ENCODE results near the gene UGT2A3.
"Not testable (repeated sequence)": the region's sequence is repeated elsewhere in the genome, so short reads cannot be mapped to it uniquely, and the experiment has no call there.

UGT2A3 gene

DNA sequence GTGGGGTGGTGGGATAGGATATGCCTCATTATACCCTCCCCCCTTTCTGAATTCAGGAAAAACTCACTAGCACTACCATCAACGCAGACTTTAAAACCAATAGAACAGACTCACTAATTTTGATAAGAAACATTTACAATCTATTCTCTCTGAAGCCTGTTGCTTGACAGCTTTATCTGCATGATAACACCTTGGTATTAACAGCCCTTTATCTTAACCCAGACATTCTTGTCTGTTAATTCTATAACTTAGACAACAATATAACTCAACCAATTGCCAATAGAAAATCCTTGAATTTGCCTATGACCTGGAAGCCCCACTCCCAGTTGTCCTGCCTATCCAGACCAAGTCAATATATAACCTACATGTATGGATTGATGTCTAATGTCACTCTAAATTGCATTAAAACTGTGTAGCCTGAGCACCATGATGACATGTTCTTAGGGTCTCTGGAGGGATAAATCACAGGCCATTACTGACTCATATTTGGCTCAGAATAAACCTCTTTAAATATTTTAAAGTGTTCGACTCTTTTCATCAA lies 1.5 kb upstream of the UGT2A3 start:
- no peak overlapping the region for H2AFZ ChIP-seq (ENCODE audit: low read length, unreplicated experiment)
- H3K79me2 ChIP-seq (ENCODE audit: control insufficient read depth, insufficient read depth, low read length, unreplicated experiment): no peaks in the 10 kb centered on the region
- no peak overlapping the region for H3K27ac ChIP-seq (ENCODE audit: low read depth, low read length)

DNA sequence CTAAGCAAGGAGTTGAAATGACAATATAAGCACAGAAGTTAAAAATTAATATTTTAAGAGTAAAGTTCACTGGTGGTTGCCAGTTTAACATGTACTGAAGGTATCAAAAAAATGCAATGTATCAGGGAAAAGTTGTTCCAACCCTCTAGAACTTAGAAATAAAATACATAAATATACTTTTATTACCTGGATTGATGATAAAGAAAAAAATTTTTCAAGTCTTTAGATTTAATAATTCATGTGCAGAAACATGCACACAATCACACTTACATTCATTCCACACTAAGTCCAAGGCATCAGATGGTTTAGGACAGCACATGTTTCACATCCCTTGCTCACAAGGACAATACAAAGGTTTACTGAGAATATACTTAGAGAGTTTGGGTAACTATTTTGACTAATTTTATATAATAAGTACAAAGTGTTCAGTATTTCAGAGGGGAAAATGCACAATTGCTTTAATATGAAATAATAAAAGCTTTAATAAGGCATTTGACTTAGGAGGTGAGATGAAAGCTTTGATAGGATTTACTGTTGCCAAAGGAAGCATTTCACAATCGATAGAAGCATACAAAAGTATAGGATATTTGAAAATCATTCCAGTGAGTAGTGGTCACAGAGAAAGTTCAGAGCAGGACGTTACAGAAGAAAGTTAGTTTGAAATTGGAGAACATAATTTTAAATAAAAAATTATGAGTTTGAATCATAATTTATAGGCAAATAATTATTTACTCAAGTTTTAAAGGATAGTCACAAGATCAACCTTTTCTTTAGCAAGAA lies 392 bp upstream of the UGT2A3 start:
- Histone ChIP-seq H3K79me2 (ENCODE audit: control insufficient read depth, insufficient read depth, low read length, unreplicated experiment) (no peaks in the 10 kb centered on the region), H2AFZ (ENCODE audit: low read length, unreplicated experiment) (no peak overlapping the region), H3K27ac (ENCODE audit: low read depth, low read length) (no peak overlapping the region), H3K27me3 (ENCODE audit: insufficient read depth, low read length) (no peaks in the 10 kb centered on the region), H3K4me3 (ENCODE audit: low read depth, low read length) (no peak overlapping the region), H3K4me1 (ENCODE audit: control insufficient read depth, insufficient read depth, low read length, unreplicated experiment) (no peaks in the 10 kb centered on the region), H3K36me3 (ENCODE audit: insufficient read depth, low read length) (no peaks in the 10 kb centered on the region)

More for the DNA sequence above, 1.5 kb upstream of the UGT2A3 start:
- no peak overlapping the region for H3K4me3 ChIP-seq (ENCODE audit: low read depth, low read length)
- H3K27me3 ChIP-seq (ENCODE audit: insufficient read depth, low read length): no peaks in the 10 kb centered on the region
- H3K4me1 ChIP-seq (ENCODE audit: control insufficient read depth, insufficient read depth, low read length, unreplicated experiment): no peaks in the 10 kb centered on the region
- no peaks in the 10 kb centered on the region for H3K36me3 ChIP-seq (ENCODE audit: insufficient read depth, low read length)

DNA sequence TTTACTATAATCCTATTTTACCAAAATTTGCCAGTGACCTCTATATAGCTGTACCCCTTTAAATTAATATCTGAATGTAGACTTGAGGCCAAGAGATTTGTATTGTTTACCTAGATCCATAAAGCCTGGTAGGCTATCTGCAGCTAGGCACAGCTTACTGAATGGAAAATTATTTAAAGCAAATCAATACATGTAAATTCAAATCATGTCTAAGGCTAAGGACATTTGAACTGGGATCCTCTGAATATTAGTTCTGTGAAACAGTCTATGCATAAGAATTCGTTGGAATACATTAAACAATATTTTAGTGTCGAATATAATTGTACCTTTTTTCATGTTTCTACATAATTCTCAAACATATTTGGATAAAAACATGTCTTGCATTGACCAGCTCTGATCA lies 1.6 kb downstream of the UGT2A3 start:
- Histone ChIP-seq H2AFZ (ENCODE audit: low read length, unreplicated experiment) (no peak overlapping the region), H3K4me1 (ENCODE audit: control insufficient read depth, insufficient read depth, low read length, unreplicated experiment) (no peaks in the 10 kb centered on the region), H3K79me2 (ENCODE audit: control insufficient read depth, insufficient read depth, low read length, unreplicated experiment) (no peaks in the 10 kb centered on the region), H3K27ac (ENCODE audit: low read depth, low read length) (no peak overlapping the region), H3K4me3 (ENCODE audit: low read depth, low read length) (no peak overlapping the region), H3K27me3 (ENCODE audit: insufficient read depth, low read length) (no peaks in the 10 kb centered on the region), H3K36me3 (ENCODE audit: insufficient read depth, low read length) (no peaks in the 10 kb centered on the region)

DNA sequence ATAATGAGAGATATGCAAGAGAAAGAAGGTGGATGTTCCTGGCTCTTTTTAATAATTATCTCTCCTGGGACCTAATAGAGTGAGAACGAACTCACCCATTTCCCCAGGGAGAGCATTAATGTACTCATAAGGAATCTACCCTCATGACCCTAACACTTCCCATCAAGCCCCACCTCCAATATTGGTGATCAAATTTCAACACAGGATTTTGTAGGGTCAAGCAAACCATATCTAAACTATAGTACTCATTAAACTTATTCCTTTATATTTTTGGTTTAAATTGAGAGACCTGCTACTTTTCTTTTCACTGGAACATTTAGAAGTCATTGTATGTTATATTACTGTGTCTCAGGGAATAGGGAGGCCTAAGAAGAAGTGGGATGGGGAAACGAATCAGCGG lies 2.6 kb downstream of the UGT2A3 start:
- Histone ChIP-seq H3K4me3 (ENCODE audit: low read depth, low read length) (no peak overlapping the region), H3K36me3 (ENCODE audit: insufficient read depth, low read length) (no peaks in the 10 kb centered on the region), H2AFZ (ENCODE audit: low read length, unreplicated experiment) (no peak overlapping the region), H3K4me1 (ENCODE audit: control insufficient read depth, insufficient read depth, low read length, unreplicated experiment) (no peaks in the 10 kb centered on the region), H3K27ac (ENCODE audit: low read depth, low read length) (no peak overlapping the region), H3K27me3 (ENCODE audit: insufficient read depth, low read length) (no peaks in the 10 kb centered on the region), H3K79me2 (ENCODE audit: control insufficient read depth, insufficient read depth, low read length, unreplicated experiment) (no peaks in the 10 kb centered on the region)

DNA sequence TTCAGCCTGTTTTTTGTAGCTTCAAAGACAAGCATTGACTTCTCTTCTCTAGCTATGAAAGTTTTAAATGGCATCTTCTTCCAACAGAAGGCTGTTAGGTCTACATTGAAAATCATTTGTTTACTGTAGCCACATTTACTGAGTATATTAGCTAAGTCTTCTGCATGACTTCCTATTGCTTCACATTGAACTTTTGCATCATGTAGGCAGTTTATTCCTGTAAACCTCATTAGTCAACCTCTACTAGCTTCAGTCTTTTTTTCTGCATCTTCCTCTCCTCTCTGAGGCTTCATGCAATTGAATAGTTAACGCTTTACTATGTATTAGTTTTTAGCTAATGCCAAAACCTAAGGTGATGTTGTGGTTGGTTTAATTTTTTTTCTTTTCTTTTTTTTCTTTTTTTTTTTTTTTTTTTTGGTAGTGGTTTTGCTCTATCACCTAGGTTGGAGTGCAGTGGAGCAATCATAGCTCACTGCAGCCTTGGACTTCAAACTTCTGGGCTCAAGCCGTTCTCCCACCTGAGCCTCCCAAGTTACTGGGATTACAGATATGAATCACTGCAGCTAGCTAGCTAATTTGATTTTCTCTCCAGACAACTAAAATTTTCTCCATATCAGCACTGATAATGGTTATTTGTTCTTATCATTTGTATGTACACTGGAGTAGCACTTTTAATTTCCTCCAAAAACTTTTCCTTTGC lies 3.4 kb downstream of the UGT2A3 start:
- no peaks in the 10 kb centered on the region for H3K27me3 ChIP-seq (ENCODE audit: insufficient read depth, low read length)
- H3K36me3 ChIP-seq (ENCODE audit: insufficient read depth, low read length): no peaks in the 10 kb centered on the region
- H3K27ac ChIP-seq (ENCODE audit: low read depth, low read length): no peak overlapping the region
- no peak overlapping the region for H3K4me3 ChIP-seq (ENCODE audit: low read depth, low read length)
- no peak overlapping the region for H2AFZ ChIP-seq (ENCODE audit: low read length, unreplicated experiment)
- no peaks in the 10 kb centered on the region for H3K79me2 ChIP-seq (ENCODE audit: control insufficient read depth, insufficient read depth, low read length, unreplicated experiment)
- no peaks in the 10 kb centered on the region for H3K4me1 ChIP-seq (ENCODE audit: control insufficient read depth, insufficient read depth, low read length, unreplicated experiment)

DNA sequence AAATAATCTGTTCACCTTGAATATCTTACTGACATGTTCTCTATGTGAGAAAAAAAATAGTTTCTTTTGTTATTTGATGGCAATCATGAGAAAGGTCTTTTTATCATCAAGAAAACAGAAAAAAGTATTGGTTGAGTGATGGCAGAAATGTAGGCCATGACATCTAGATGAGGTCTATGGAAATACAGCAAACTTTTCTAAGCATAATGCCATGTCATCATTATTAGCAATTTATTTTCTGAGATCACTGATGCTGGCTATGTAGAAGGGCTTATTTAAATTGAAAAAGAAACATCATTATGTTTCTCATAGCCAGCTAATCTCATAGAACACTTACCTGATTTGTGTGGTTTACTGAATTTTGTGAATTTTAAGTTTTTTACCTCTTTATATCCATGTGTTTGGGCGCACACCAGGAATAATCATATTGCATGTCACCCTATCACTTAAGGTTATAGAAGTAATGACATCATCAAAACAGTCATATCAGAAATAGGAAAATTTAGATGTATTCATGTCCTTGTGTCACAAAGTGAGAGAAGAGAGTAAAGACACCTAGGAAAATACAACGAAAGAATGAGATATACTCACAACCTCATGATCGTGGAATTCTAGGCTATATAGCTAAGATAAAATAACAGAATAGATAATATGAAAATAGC lies 22.4 kb downstream of the UGT2A3 start:
- no peaks in the 10 kb centered on the region for H3K36me3 ChIP-seq (ENCODE audit: insufficient read depth, low read length)
- no peak overlapping the region for H2AFZ ChIP-seq (ENCODE audit: low read length, unreplicated experiment)
- H3K27ac ChIP-seq (ENCODE audit: low read depth, low read length): no peak overlapping the region
- no peaks in the 10 kb centered on the region for H3K4me1 ChIP-seq (ENCODE audit: control insufficient read depth, insufficient read depth, low read length, unreplicated experiment)
- H3K79me2 ChIP-seq (ENCODE audit: control insufficient read depth, insufficient read depth, low read length, unreplicated experiment): no peaks in the 10 kb centered on the region
- peaks cover 11% of the 10 kb centered on the region; the same call in 1 of the 2 replicates for H3K27me3 ChIP-seq (ENCODE audit: insufficient read depth, low read length)
- no peak overlapping the region for H3K4me3 ChIP-seq (ENCODE audit: low read depth, low read length)

DNA sequence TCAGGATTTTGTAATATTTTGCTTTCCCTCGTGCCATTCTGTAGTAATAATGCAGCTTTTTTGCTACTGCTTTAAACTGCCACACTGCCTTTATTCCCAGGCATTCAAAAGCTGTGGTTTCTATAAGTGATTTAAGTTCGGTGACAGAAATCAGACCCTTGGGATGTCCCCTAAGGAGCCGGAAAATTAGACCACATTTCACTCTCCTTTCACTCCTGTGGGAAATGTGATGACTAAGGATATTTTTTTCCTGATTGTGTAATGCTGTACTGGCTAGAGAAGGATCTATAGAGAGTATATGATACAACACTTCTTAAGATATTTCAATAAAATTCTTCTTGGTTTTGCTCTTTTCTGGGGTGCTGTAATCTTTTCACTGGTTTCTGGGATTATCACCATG lies 24.4 kb downstream of the UGT2A3 start:
- Histone ChIP-seq H3K4me3 (ENCODE audit: low read depth, low read length) (peak overlapping the region; percentile 38; the same call in 1 of the 2 replicates), H3K27me3 (ENCODE audit: insufficient read depth, low read length) (no peaks in the 10 kb centered on the region), H3K36me3 (ENCODE audit: insufficient read depth, low read length) (no peaks in the 10 kb centered on the region), H3K4me1 (ENCODE audit: control insufficient read depth, insufficient read depth, low read length, unreplicated experiment) (no peaks in the 10 kb centered on the region), H2AFZ (ENCODE audit: low read length, unreplicated experiment) (no peak overlapping the region), H3K27ac (ENCODE audit: low read depth, low read length) (no peak overlapping the region), H3K79me2 (ENCODE audit: control insufficient read depth, insufficient read depth, low read length, unreplicated experiment) (no peaks in the 10 kb centered on the region)

DNA sequence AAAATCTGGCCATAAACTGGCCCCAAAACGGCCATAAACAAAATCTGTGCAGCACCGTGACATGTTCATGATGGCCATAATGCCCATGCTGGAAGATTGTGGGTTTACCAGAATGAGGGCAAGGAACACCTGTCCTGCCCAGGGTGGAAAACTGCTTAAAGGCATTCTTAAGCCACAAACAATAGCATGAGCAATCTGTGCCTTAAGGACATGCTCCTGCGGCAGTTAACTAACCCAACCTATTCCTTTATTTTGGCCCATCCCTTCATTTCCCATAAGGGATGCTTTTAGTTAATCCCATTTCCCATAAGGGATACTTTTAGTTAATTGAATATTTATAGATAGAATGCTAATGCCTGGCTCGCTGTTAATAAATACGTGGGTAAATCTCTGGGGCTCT lies 29.4 kb downstream of the UGT2A3 start:
- not testable (repeated sequence) for H3K27ac ChIP-seq (ENCODE audit: low read depth, low read length); H3K4me3 ChIP-seq (ENCODE audit: low read depth, low read length); H3K79me2 ChIP-seq (ENCODE audit: control insufficient read depth, insufficient read depth, low read length, unreplicated experiment); H3K4me1 ChIP-seq (ENCODE audit: control insufficient read depth, insufficient read depth, low read length, unreplicated experiment); H3K27me3 ChIP-seq (ENCODE audit: insufficient read depth, low read length); H2AFZ ChIP-seq (ENCODE audit: low read length, unreplicated experiment); H3K36me3 ChIP-seq (ENCODE audit: insufficient read depth, low read length)

DNA sequence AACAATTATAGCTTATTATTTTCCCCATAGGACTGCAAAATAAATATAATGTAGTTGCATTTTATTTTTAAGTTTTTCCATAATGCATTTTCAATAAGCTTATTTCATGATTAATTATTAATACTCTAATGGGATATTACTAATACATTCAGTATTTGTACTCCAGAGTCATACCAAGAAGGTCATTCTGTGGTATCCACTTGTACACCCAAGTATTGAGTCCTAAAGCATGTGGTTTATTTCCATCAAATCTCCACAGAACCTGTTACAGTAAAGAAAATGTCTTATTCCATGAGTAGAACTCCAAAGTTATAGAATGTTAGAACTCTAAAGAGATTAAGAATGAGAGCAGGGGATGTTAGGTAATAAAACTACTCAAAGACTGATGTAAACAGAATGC lies 30.6 kb downstream of the UGT2A3 start:
- Histone ChIP-seq H3K4me1 (ENCODE audit: control insufficient read depth, insufficient read depth, low read length, unreplicated experiment) (no peaks in the 10 kb centered on the region), H2AFZ (ENCODE audit: low read length, unreplicated experiment) (no peak overlapping the region), H3K4me3 (ENCODE audit: low read depth, low read length) (no peak overlapping the region), H3K79me2 (ENCODE audit: control insufficient read depth, insufficient read depth, low read length, unreplicated experiment) (no peaks in the 10 kb centered on the region), H3K36me3 (ENCODE audit: insufficient read depth, low read length) (no peaks in the 10 kb centered on the region), H3K27me3 (ENCODE audit: insufficient read depth, low read length) (no peaks in the 10 kb centered on the region), H3K27ac (ENCODE audit: low read depth, low read length) (no peak overlapping the region)

DNA sequence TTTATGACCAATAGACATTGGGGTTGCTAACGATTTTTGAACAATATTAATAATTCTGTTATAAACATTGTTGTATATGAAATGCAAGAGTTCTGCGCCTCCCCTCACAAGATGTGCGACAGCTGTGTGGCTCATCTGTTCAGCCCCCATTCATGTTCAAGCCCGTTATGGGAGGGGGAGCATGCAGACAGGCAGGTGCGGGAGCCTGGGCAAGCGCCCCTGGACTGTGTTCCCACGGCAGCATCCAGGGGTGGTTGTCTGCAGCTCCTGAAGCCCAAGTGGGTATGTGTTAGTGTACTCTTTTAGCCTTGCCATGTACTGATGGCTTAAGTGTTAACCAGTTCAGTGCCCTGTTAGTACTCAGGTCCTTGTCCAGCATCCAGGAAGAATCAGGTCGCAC lies 34.6 kb downstream of the UGT2A3 start:
- H3K4me3 ChIP-seq (ENCODE audit: low read depth, low read length): no peak overlapping the region
- no peak overlapping the region for H3K27ac ChIP-seq (ENCODE audit: low read depth, low read length)
- no peaks in the 10 kb centered on the region for H3K79me2 ChIP-seq (ENCODE audit: control insufficient read depth, insufficient read depth, low read length, unreplicated experiment)
- H3K36me3 ChIP-seq (ENCODE audit: insufficient read depth, low read length): no peaks in the 10 kb centered on the region
- H3K4me1 ChIP-seq (ENCODE audit: control insufficient read depth, insufficient read depth, low read length, unreplicated experiment): no peaks in the 10 kb centered on the region
- no peak overlapping the region for H2AFZ ChIP-seq (ENCODE audit: low read length, unreplicated experiment)
- no peaks in the 10 kb centered on the region for H3K27me3 ChIP-seq (ENCODE audit: insufficient read depth, low read length)

Measured in ACC112 (cell line).